LoVo (cell line): ENCODE measurements around the gene YAF2.

Experiments
- DNase-seq: peaks from one replicate; pipeline ENCODE4 v3.0.0-alpha.2; 2016; ENCODE audit warnings: low spot score

Gene YAF2

GRCh38 chr12:42144408-42145196 is 93.4 kb downstream of the YAF2 start, which contains the start of gene GXYLT1:
Gene GXYLT1, minus strand, starts transcription at chr12:42144874. Its CDS starts 228 bp downstream, at chr12:42144646.
- DNase-seq: peak; percentile 99

DNA sequence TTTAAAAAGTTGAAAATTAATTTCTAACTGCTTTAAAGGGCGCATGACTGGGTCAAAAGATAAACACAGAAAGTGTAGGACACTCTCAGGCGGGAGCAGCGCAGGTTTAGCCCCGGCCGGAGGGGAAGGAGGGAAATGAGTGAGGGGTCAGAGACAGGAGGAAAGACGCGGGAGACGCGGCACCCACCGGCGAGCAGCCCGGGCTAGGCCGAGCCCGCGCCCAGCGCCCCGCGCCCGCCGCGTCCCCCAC is 94.0 kb downstream of the YAF2 start:
- no peak for DNase-seq

- peak; percentile 34 for DNase-seq
Observed at GRCh38 chr12:42143452-42144157, 94.4 kb downstream of the YAF2 start.

GRCh38 chr12:42141981-42142606 is 96.0 kb downstream of the YAF2 start:
- DNase-seq: no peak

GRCh38 chr12:42140901-42141300 is 97.1 kb downstream of the YAF2 start:
- no peak for DNase-seq

- DNase-seq: no peak
Observed at GRCh38 chr12:42135259-42135814, 102.7 kb downstream of the YAF2 start.

- DNase-seq: no peak
Observed at GRCh38 chr12:42130672-42131402, 107.2 kb downstream of the YAF2 start.

DNA sequence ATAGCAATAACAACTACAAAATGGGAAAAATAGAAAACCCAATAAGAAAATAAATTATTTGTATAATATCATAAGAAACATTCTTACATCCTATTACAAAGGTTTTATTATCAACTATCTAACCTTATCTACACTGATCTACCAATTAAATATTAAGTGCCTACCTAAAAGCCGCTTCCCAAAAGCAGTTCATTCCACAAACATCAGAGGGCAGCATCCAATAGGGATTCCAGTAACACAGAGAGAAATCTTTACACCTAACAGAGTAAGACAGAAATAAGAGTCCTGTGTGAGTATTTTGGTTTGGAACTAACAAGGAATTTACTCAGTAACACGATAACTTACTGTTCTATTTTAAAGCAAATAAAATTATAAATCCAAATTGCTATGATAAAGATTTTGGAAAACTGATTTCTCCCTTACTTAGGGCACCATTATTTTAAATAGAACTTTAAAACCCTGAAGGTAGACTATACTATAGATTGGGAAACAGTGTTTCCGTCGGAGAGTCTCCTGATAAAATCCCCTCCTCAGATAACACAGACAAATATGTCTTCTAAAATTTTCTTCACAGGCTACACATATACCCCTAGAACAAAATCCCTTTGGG is 108.3 kb downstream of the YAF2 start:
- peak; percentile 57 for DNase-seq

DNA sequence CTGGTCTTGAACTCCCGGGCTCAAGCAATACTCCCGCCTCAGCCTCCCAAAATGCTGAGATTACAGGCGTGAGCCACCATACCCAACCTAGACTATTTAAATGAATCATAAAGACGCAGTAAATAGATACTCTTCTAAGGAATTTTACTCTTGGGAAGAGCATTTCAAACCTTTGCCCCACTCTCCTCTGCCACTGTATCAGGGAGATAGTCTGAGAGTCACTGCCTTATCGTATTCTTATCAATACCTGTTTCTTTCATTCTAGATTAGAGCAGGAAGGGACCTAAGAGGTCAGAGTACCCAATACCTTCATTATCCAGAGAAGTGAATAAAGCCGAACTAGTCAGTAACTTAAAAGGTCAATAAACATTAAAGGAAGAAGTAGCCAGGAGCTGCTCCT is 109.2 kb downstream of the YAF2 start:
- no peak for DNase-seq

DNA sequence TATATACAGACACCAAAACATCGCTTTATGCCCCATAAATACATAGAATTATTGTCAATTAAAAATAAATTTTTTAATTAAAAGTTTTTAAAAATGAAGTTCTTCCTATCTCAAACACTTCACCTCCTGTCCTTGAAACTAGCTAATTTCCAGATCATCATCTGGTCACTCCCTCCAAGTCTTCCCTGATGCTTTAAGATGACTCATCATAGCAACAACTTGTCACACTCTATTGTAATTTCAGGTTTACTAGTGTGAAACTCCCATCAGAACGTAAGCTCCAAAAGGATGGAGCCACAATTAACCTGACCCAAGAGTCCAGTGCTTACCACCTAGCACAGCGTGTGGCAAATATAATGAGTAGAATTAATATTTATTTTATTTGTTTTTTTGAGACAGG is 109.7 kb downstream of the YAF2 start:
- DNase-seq: no peak

DNA sequence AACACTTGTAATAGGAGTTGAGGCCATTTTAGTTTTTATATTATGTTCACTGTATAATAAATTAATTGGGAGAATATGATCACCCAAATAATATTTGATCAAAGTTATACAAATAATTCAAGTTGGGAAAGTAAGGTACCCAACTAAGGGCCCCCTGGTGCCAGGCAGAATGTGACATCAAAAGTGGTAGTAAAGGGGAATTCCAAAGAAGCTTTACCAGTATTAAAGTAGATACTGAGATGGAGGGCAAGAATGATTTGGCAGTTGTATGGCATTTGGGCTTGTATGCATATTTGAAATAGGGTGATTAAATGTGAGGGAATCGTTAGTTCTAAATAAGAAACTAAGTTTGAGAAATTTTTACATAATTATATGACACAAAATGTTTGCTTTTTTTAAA is 111.1 kb downstream of the YAF2 start:
- DNase-seq: no peak

DNA sequence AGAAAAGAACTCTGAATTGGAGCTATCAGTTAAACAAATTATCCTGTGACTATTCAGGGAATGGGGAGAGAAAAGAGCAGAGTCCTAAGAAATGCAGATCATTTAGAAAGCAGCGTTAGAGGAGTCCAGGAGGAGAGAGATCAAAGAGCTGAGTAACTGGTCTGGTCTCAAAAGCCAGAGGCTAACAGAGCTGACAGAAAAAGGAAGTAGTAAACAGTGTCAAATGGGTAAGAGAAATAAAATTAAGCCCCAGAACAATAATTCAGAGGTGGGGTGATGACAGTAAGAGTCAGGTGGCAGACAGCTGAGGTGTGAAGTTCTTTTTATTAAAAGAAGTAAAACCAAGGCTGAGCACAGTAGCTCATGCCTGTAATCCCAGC is 112.7 kb downstream of the YAF2 start:
- no peak for DNase-seq

DNA sequence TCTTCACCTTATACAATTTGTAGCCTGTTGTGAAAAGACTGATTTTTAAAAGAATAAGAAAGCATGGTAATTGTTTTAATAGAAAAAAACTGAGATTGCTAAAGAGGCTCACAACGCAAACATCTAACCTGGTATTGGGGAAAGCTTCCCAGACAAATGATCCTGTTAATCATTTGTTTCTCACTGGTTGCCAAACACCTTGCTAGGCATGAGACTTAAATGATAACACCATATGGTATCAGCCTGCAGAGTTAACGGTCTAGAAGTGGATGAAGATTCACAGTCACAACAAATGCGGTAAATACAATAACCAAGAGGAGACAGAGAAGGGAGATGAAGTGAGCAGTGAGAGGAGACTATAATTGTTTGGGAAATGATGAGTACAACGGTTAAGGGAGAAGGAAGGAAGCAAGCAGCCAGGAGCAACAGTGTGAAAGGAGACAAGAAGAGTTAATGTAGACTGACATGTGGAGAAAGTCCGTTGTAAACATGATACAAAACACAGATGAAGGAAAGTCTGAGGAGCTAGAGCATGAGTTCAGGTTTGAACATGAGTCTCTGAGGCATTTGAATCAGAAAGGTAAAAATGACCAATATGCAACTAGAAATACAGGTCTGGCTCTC is 113.2 kb downstream of the YAF2 start:
- no peak for DNase-seq

GRCh38 chr12:42119085-42119633 is 118.9 kb downstream of the YAF2 start:
- no peak for DNase-seq

DNA sequence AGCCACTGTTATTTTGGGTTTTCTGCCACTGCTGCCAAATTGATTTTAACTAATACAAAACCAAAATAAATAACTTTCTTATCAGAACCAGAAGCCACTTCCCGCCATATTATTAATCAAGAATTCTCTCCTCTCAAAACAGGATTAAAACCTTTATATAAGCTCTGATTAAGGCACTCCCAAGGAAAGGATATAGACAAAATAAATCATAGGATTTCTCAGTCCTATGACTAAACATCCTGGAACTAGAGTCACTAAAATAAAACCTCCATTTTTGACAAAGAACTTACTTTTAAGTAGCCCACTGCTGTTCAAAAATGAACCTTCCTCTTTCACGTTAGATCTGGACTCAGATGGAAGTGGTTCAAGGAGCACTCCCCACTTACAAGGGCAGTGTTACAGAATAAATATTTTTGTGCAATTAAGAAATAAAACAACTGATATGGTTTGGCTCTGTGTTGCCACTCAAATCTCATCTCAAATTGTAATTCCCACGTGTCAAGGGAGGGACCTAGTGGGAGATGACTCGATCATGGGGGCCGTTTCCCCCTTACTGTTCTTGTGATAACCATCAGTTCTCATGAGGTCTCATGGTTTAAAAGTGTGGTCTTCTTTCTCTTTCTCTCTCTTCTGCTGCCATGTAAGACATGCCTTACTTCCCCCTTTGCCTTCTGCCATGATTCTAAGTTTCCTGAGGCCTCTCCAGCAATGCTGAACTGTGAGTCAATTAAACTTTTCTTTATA is 119.7 kb downstream of the YAF2 start:
- DNase-seq: no peak

DNA sequence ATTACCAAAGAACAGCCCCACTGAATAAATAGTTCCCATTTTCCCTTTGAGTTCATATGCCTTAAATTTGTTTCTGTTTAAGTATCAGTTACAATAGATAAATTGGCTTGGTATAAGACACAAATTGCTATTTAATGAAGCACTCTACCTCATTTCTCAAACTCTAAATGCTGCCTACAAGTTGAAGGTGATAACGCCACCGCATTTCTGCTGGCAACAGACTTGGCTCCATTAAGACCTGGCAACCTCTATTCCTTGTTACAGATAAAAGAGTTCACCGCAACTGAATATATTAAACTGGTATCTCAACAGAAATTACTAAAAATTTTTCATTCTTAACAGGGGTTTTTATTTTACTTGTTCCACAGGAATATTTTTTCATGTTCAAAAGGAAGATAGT is 129.0 kb downstream of the YAF2 start:
- no peak for DNase-seq
